ENCODE data around the gene FADS6.
A peak's percentile ranks its signal among the peaks of the same experiment; 100 is the strongest.

The FADS6 gene

DNA sequence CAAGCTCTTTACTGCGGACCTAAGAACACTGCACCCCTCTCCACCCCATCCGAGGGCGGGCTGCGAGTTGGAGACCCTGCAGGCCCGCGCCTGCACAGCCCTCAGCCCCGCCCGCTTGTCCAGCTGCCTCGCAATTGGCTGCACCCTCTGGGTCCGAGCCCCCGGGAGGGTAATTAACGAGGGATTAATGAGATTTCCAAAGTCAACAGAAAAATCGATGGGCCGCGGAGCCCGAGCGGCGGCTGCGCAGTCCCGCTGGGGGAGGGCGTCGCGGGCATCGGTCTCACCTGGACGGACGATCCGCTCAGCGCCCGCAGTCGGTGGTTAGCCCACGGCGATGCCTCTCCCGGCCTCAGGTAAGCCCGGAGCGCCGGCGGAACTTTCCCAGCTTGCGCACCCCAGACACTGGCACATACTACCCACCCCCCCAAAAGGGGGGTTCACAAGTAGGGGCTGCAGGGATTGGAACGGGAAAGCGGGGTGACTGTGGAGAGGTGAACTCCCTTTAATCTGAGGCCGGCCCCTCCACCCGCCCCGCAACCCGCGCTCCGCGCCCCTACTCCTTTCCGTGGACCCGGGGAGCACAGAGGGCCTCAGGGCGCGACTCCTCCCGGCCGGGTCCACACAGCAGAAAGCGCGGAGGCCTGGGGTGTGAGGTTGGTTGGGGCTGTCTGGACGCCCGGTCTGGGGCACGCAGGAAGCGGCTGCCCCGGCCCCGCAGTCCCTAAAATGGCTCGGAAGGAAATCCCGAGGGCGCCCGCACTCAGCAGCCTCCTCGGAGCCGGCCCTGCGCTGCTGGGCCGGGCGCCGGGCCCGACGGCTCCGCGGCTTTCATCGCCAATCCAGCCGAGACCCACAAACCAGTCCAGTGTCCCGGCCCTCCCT, 42.4 kb upstream of the FADS6 start, which contains the start of gene OTOP3:
Gene OTOP3 (plus strand): TSS at position 314 of the 885 bp plus-strand sequence. CDS start 24 bp downstream, at position 338.
- H3K4me2 ChIP-seq: no peak within 1 kb of the TSS
- no peaks in the 10 kb centered on the region for H3K9me3 ChIP-seq (replicated peaks in 1 of 11)
- H3K27me3 ChIP-seq: peaks cover 49 to 73% (median 65%) of the 10 kb centered on the region in 11 experiments
- H4K20me1 ChIP-seq: peaks cover 0 to 12% (median 0%) of the 10 kb centered on the region in 11 experiments; a peak in 4 of 22 replicates
- H3K4me3 ChIP-seq: no peak within 1 kb of the TSS
- no peaks in the 10 kb centered on the region for H3K36me3 ChIP-seq
- H3K9ac ChIP-seq: no peak within 1 kb of the TSS
- TF ChIP-seq Cebpa-rat (IDR thresholded peaks at IDR 0.05): no peak
- no peak within 1 kb of the TSS for H3K27ac ChIP-seq
- H3K4me1 ChIP-seq: peaks cover 0 to 8% (median 6%) of the 10 kb centered on the region in 10 experiments; a peak in 8 of 20 replicates

DNA sequence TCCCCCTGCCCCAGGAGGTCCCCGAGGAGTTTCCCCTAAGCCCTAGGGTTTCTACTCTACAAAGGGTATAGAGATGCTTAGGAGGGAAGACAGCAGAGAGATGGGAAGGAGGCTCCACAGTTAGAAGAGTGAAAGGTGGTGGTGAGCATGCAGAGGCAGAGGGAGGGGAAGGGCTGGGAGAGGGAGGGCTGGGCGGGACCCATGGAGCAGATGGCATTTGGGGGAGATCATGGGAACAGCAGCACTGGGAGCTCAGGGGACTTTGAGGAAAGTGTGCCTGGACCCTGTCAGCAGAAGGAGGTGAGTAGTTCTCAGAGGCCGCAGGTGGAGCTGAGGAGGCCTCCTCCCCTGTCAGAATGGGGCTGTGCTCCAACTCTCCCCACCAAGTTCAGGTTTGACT, 41.6 kb upstream of the FADS6 start:
- H3K4me1 ChIP-seq: peaks cover 0 to 8% (median 6%) of the 10 kb centered on the region in 10 experiments; a peak in 8 of 20 replicates
- no peak overlapping the region for H3K4me3 ChIP-seq

GRCh38 chr17:74930535-74931036, 37.2 kb upstream of the FADS6 start:
- Histone ChIP-seq H3K36me3 (no peaks in the 10 kb centered on the region), H3K9me3 (replicated peaks in 1 of 11) (no peaks in the 10 kb centered on the region), H3K9ac (no peak overlapping the region), H3K4me3 (no peak overlapping the region), H3K27me3 (peaks cover 24 to 65% (median 47%) of the 10 kb centered on the region in 11 experiments), H4K20me1 (peaks cover 0 to 3% (median 0%) of the 10 kb centered on the region in 11 experiments; a peak in 4 of 22 replicates), H3K4me2 (no peak overlapping the region), H3K4me1 (no peaks in the 10 kb centered on the region), H3K27ac (no peak overlapping the region)
- TF ChIP-seq Cebpa-rat (IDR thresholded peaks at IDR 0.05): no peak

More for the DNA sequence above, 41.6 kb upstream of the FADS6 start:
- H3K27me3 ChIP-seq: peaks cover 49 to 73% (median 67%) of the 10 kb centered on the region in 11 experiments
- H3K9me3 ChIP-seq (replicated peaks in 1 of 11): no peaks in the 10 kb centered on the region
- no peak for TF ChIP-seq Cebpa-rat (IDR thresholded peaks at IDR 0.05)
- H3K36me3 ChIP-seq: no peaks in the 10 kb centered on the region
- H3K4me2 ChIP-seq: no peak overlapping the region
- no peak overlapping the region for H3K9ac ChIP-seq
- peaks cover 0 to 12% (median 0%) of the 10 kb centered on the region in 11 experiments; a peak in 4 of 22 replicates for H4K20me1 ChIP-seq
- H3K27ac ChIP-seq: no peak overlapping the region

- no peak overlapping the region for H3K4me3 ChIP-seq
- no peak overlapping the region for H3K9ac ChIP-seq
- H3K27me3 ChIP-seq: peaks cover 26 to 65% (median 47%) of the 10 kb centered on the region in 11 experiments
- TF ChIP-seq Cebpa-rat (IDR thresholded peaks at IDR 0.05): no peak
- no peaks in the 10 kb centered on the region for H3K9me3 ChIP-seq (replicated peaks in 1 of 11)
- H3K27ac ChIP-seq: no peak overlapping the region
- H4K20me1 ChIP-seq: peaks cover 0 to 15% (median 0%) of the 10 kb centered on the region in 11 experiments; a peak in 6 of 22 replicates
- peaks cover 0 to 9% (median 4%) of the 10 kb centered on the region in 10 experiments; a peak in 6 of 20 replicates for H3K4me1 ChIP-seq
- no peak overlapping the region for H3K4me2 ChIP-seq
- H3K36me3 ChIP-seq: no peaks in the 10 kb centered on the region
Observed at GRCh38 chr17:74928786-74929185, 35.4 kb upstream of the FADS6 start.

- Histone ChIP-seq H3K4me3 (no peak overlapping the region), H3K27ac (no peak overlapping the region), H3K27me3 (peaks cover 61 to 79% (median 71%) of the 10 kb centered on the region in 11 experiments), H3K9me3 (replicated peaks in 1 of 11) (no peaks in the 10 kb centered on the region), H3K9ac (no peak overlapping the region), H3K36me3 (no peaks in the 10 kb centered on the region), H3K4me1 (peaks cover 0 to 15% (median 7%) of the 10 kb centered on the region in 10 experiments; a peak in 10 of 20 replicates), H4K20me1 (peaks cover 0 to 35% (median 4%) of the 10 kb centered on the region in 11 experiments; a peak in 9 of 22 replicates), H3K4me2 (no peak overlapping the region)
- TF ChIP-seq Cebpa-rat (IDR thresholded peaks at IDR 0.05): no peak
Observed at GRCh38 chr17:74925242-74925641, 31.8 kb upstream of the FADS6 start.

DNA sequence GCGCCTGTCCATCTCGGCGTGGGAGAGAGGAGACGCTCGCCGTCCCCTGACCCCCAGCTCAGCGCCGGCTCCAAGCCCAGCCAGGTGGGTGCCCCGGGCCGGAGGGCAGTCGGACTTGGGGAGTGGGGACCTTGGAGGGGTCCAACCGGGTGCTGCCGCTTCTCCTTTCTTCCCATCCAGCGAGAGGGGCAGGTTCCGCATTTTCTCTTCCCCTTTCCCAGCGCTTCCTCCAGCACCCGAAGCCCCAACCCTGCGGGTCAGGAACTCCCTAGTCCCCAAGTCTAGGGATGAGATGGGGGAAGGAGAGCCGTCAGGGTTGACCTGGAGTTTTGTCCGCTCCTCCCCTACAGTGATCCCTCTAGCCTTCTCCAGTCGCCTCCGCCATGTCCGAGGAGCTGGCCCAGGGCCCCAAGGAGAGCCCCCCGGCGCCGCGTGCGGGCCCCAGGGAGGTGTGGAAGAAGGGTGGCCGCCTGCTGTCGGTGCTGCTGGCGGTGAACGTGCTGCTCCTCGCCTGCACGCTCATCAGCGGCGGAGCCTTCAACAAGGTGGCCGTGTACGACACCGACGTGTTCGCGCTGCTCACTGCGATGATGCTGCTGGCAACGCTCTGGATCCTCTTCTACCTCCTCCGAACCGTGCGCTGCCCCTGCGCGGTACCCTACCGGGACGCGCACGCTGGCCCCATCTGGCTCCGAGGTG, 31.0 kb upstream of the FADS6 start, which contains the start of gene OTOP2:
Gene OTOP2 (plus strand): TSS at position 24 of the 699 bp plus-strand sequence. CDS start 360 bp downstream, at position 384.
- no peak for TF ChIP-seq Cebpa-rat (IDR thresholded peaks at IDR 0.05)
- Histone ChIP-seq H3K9ac (no peak within 1 kb of the TSS), H3K27ac (no peak within 1 kb of the TSS), H4K20me1 (peaks cover 0 to 43% (median 6%) of the 10 kb centered on the region in 11 experiments; a peak in 9 of 22 replicates), H3K27me3 (peaks cover 68 to 87% (median 80%) of the 10 kb centered on the region in 11 experiments), H3K4me1 (peaks cover 0 to 18% (median 7%) of the 10 kb centered on the region in 10 experiments; a peak in 10 of 20 replicates), H3K9me3 (replicated peaks in 1 of 11) (no peaks in the 10 kb centered on the region), H3K4me3 (no peak within 1 kb of the TSS), H3K36me3 (no peaks in the 10 kb centered on the region), H3K4me2 (peak within 1 kb of the TSS in 3 of 11 experiments; percentile 46 to 75 (median 70); a peak in 7 of 22 replicates)

DNA sequence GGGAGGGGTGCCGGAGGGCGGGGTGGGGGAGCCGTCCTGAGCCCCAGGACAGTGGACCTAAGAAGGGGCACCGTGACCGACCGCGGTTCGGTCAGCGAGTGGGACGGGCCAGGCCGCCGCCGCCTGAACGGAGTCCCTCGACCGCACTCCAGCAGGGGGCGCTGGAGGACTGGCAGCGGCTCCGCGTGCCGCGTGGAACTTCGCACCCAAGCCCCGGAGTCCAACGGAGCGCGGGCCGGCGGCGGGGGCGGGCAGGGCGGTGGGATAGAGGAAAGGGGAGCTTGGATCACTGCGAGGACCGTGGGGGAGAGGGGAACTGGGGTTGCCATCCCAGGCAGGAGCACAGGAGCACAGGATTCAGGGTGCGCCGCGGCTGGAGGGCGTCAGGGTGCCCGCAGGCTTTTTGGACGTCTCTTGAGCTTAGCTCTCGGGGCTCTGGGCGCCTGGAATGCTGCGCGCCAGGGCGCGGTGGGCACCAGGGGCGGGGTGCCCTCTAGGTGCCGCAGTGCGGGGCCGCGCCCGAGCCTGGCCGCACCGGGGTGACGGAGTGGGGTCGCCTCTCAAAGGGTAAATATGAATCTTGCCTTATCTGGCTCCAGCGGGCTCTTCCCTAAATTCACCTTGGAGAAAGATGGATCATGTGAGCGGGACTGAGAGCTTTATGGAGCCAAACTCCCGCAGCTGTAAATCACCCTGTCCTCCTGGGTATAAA, 30.3 kb upstream of the FADS6 start:
- Histone ChIP-seq H4K20me1 (peaks cover 0 to 43% (median 6%) of the 10 kb centered on the region in 11 experiments; a peak in 9 of 22 replicates), H3K9me3 (replicated peaks in 1 of 11) (no peaks in the 10 kb centered on the region), H3K4me3 (no peak overlapping the region), H3K27ac (no peak overlapping the region), H3K4me2 (peak overlapping the region in 3 of 11 experiments; percentile 20 to 75 (median 70); a peak in 6 of 22 replicates), H3K27me3 (peaks cover 68 to 94% (median 83%) of the 10 kb centered on the region in 11 experiments), H3K9ac (no peak overlapping the region), H3K4me1 (peaks cover 0 to 18% (median 7%) of the 10 kb centered on the region in 10 experiments; a peak in 10 of 20 replicates), H3K36me3 (no peaks in the 10 kb centered on the region)
- TF ChIP-seq Cebpa-rat (IDR thresholded peaks at IDR 0.05): no peak
